Fibroblast of lung (primary cell): ENCODE results near the gene IRF2. TPM values are rescaled to one million over a fixed set of nuclear protein-coding genes. Genes with fewer than 3 reads are reported as not detected.

Experiments used
- DNase-seq, 2 donors: peaks; one replicate each; pipeline versions ENCODE4 v3.0.0 to v3.0.0-alpha.2; 2010; ENCODE audit warnings: low read depth in 2 of 2
- H2AFZ ChIP-seq: 2 replicates; pipeline ENCODE4 v1.5.1; 2012; ENCODE audit warnings: low read length, control low read depth, inconsistent platforms
- H3K27ac ChIP-seq: 2 replicates; pipeline ENCODE4 v1.5.1; 2011; ENCODE audit warnings: low read length, control low read depth; ENCODE audit not compliant: insufficient read depth
- H3K27me3 ChIP-seq: 2 replicates; pipeline ENCODE4 v1.5.1; 2011; ENCODE audit warnings: mild to moderate bottlenecking, low read length; ENCODE audit not compliant: control insufficient read depth, insufficient read depth
- H3K36me3 ChIP-seq: 2 replicates; pipeline ENCODE4 v1.5.1; 2011; ENCODE audit warnings: low read length; ENCODE audit not compliant: control insufficient read depth, insufficient read depth
- H3K4me1 ChIP-seq: 2 replicates; pipeline ENCODE4 v1.5.1; 2011; ENCODE audit warnings: low read length; ENCODE audit not compliant: control insufficient read depth, insufficient read depth; ENCODE audit errors: extremely low read depth
- H3K4me2 ChIP-seq: 2 replicates; pipeline ENCODE4 v1.5.1; 2011; ENCODE audit warnings: low read length, control low read depth; ENCODE audit not compliant: insufficient read depth; ENCODE audit errors: extremely low read depth
- H3K4me3 ChIP-seq, 4 experiments: fragments of 200-600 bp in 1 of 4; sonication (generic) in 1 of 4; replicated peaks in 1 of 4; 2 replicates each; pipeline ENCODE4 v1.5.1; 2011 to 2016; ENCODE audit warnings: low read length in 4 of 4, low read depth in 3 of 4, mild to moderate bottlenecking in 3 of 4, control low read depth in 2 of 4, inconsistent platforms in 1 of 4, mixed read lengths in 1 of 4; ENCODE audit not compliant: insufficient read depth in 1 of 4; ENCODE audit errors: control extremely low read depth in 1 of 4
- H3K79me2 ChIP-seq: 2 replicates; pipeline ENCODE4 v1.5.1; 2012; ENCODE audit warnings: mild to moderate bottlenecking, low read length, inconsistent platforms; ENCODE audit not compliant: control insufficient read depth, insufficient read depth
- H3K9ac ChIP-seq: 2 replicates; pipeline ENCODE4 v1.5.1; 2011; ENCODE audit warnings: mild to moderate bottlenecking, low read length, control low read depth; ENCODE audit not compliant: insufficient read depth
- H3K9me3 ChIP-seq: 2 replicates; pipeline ENCODE4 v1.5.1; 2012; ENCODE audit warnings: low read depth, low read length; ENCODE audit not compliant: control insufficient read depth, insufficient read depth
- H4K20me1 ChIP-seq: 2 replicates; pipeline ENCODE4 v1.5.1; 2011; ENCODE audit warnings: low read length; ENCODE audit not compliant: control insufficient read depth, insufficient read depth; ENCODE audit errors: extremely low read depth
- EZH2 ChIP-seq: IDR thresholded peaks from 2 replicates; pipeline ENCODE4 v1.5.1; 2012; ENCODE audit warnings: low read length, control low read depth, mild to moderate bottlenecking; ENCODE audit errors: missing control alignments
- polyA plus RNA-seq, 2 donors: library from polyadenylated mRNA; depleted of rRNA in 1 of 2; stranded (reverse) in 1 of 2; unstranded in 1 of 2; fragments of >200 nt; gene quantifications; 2 replicates each; pipeline ENCODE4 v1.2.1, GENCODE V29; 2011 to 2012; ENCODE audit warnings: missing spikeins in 1 of 2
- total RNA-seq: library from RNA; depleted of rRNA; stranded (reverse); fragments of >200 nt; gene quantifications from 2 replicates; pipeline ENCODE4 v1.2.1, GENCODE V29; 2014
- TF ChIP-seq, protein P1 (sequence below), 2 donors: IDR thresholded peaks in 1 of 2; conservative IDR thresholded peaks in 1 of 2; 1 replicate in 1 of 2; 2 replicates in 1 of 2; pipeline ENCODE4 v1.5.1; 2011 to 2012; ENCODE audit warnings: low read length in 2 of 2, control low read depth in 1 of 2, inconsistent platforms in 1 of 2, low read depth in 1 of 2, mild to moderate bottlenecking in 1 of 2

The IRF2 gene
- total and polyA plus RNA-seq, 2 donors (not counting 1 experiment from before 2014, with no cell fraction given): 30.9 to 42.3 TPM

- TF ChIP-seq EZH2: no peak
- TF ChIP-seq, protein P1, sequence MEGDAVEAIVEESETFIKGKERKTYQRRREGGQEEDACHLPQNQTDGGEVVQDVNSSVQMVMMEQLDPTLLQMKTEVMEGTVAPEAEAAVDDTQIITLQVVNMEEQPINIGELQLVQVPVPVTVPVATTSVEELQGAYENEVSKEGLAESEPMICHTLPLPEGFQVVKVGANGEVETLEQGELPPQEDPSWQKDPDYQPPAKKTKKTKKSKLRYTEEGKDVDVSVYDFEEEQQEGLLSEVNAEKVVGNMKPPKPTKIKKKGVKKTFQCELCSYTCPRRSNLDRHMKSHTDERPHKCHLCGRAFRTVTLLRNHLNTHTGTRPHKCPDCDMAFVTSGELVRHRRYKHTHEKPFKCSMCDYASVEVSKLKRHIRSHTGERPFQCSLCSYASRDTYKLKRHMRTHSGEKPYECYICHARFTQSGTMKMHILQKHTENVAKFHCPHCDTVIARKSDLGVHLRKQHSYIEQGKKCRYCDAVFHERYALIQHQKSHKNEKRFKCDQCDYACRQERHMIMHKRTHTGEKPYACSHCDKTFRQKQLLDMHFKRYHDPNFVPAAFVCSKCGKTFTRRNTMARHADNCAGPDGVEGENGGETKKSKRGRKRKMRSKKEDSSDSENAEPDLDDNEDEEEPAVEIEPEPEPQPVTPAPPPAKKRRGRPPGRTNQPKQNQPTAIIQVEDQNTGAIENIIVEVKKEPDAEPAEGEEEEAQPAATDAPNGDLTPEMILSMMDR (conservative IDR thresholded peaks at IDR 0.05 in 1 of 2, IDR thresholded peaks at IDR 0.05 in 1 of 2; ENCODE audit: low read depth in 1 of 2, low read length in 2 of 2): peak; percentile 47 to 58
- Histone ChIP-seq H3K9ac (no peak overlapping the region), H3K36me3 (peaks cover 5% of the 10 kb centered on the region), H3K9me3 (no peaks in the 10 kb centered on the region), H3K79me2 (no peaks in the 10 kb centered on the region), H2AFZ (no peak overlapping the region), H3K4me1 (peaks cover 10% of the 10 kb centered on the region), H3K27me3 (no peaks in the 10 kb centered on the region), H3K4me3 (no peak overlapping the region), H4K20me1 (no peaks in the 10 kb centered on the region), H3K4me2 (no peak overlapping the region), H3K27ac (peak overlapping the region; percentile 55)
- peak; percentile 90 to 97 for DNase-seq
Observed at GRCh38 chr4:184400375-184400870, 73.9 kb downstream of the IRF2 start.

DNA sequence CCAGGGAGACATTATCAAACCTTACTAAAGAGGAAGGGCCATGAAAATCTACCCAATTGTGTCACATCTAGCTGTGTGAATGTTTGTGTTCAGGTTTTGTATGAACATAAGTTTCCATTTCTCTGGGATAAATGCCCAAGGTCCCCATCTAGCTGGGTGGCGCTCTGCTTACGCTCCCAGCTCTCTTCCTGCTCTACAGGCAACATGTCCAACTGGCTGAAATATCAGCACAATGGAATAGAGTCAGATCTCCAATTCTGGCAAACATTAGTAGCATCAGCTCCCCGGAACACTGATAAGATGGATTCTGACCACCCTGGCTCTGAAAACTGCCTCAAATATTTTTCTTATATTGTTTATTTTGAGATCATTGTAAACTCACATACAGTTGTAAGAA, 74.8 kb downstream of the IRF2 start:
- no peak for DNase-seq
- TF ChIP-seq EZH2: no peak
- TF ChIP-seq, protein P1 (conservative IDR thresholded peaks at IDR 0.05 in 1 of 2, IDR thresholded peaks at IDR 0.05 in 1 of 2; ENCODE audit: low read depth in 1 of 2, low read length in 2 of 2): no peak
- H3K4me1 ChIP-seq: peaks cover 10% of the 10 kb centered on the region
- no peaks in the 10 kb centered on the region for H3K27me3 ChIP-seq
- no peaks in the 10 kb centered on the region for H3K79me2 ChIP-seq
- H2AFZ ChIP-seq: no peak overlapping the region
- H3K4me2 ChIP-seq: no peak overlapping the region
- H4K20me1 ChIP-seq: no peaks in the 10 kb centered on the region
- no peaks in the 10 kb centered on the region for H3K9me3 ChIP-seq
- no peak overlapping the region for H3K4me3 ChIP-seq
- H3K9ac ChIP-seq: no peak overlapping the region
- no peak overlapping the region for H3K27ac ChIP-seq
- no peaks in the 10 kb centered on the region for H3K36me3 ChIP-seq

DNA sequence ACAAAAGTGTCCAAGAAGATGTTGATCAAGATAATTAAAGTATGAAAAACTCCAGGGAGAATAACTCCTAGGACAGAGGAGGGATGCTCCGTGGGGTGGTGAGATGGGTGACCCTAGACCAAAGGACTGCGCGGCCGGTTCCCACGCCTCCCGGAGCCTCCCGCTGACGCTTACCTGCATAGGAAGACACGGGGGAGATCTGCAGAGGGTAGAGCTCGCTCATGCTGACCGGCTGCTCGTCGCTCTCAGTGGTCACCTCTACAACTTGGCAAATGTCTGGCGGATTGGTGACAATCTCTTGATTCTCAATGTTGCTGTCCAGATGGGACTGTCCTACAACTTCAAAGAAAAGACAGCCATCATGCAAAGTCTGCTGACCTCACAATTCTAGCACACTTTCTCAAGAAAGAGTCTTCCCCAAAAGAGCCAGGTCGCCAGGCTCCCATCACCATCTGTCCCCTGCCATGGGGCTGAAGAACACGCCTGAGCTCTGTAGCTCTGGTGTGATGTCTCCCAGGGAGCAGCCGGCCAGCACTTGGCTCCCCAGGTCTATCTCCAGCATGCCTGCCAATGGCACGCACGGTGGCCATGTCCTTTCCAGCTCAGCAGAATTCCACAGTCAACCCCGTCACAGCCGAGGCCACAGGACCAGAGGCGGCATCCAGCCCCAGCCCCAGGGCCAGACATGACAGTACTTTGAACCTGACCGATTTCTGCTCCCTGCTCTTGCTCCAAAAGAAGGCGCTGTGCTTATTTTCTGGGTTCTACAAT, 75.4 kb downstream of the IRF2 start:
- H2AFZ ChIP-seq: no peak overlapping the region
- no peaks in the 10 kb centered on the region for H4K20me1 ChIP-seq
- peaks cover 10% of the 10 kb centered on the region for H3K4me1 ChIP-seq
- TF ChIP-seq, protein P1 (conservative IDR thresholded peaks at IDR 0.05 in 1 of 2, IDR thresholded peaks at IDR 0.05 in 1 of 2; ENCODE audit: low read depth in 1 of 2, low read length in 2 of 2): no peak
- TF ChIP-seq EZH2: no peak
- H3K27me3 ChIP-seq: no peaks in the 10 kb centered on the region
- no peaks in the 10 kb centered on the region for H3K9me3 ChIP-seq
- H3K27ac ChIP-seq: no peak overlapping the region
- H3K4me3 ChIP-seq: no peak overlapping the region
- no peaks in the 10 kb centered on the region for H3K79me2 ChIP-seq
- no peak overlapping the region for H3K9ac ChIP-seq
- no peak for DNase-seq
- no peaks in the 10 kb centered on the region for H3K36me3 ChIP-seq
- H3K4me2 ChIP-seq: no peak overlapping the region
